ENCODE results near the gene SLC35B3. TPM values are rescaled to one million over a fixed set of nuclear protein-coding genes. Genes with fewer than 3 reads are reported as not detected.

The SLC35B3 gene
- total RNA-seq, 1 experiment from 2014 or later: 41.3 TPM

- intact Hi-C loops (cut with micrococcal nuclease; ENCODE audit: unreplicated experiment): no loop called here
- H3K27ac Mint-ChIP-seq (ENCODE audit: unreplicated experiment): no peak overlapping the region
- Histone ChIP-seq H3K27me3 (replicated peaks; ENCODE audit: control insufficient read depth, insufficient read depth, low read length) (no peaks in the 10 kb centered on the region), H3K4me3 (ENCODE audit: low read depth, low read length) (no peak overlapping the region), H3K36me3 (ENCODE audit: control insufficient read depth, insufficient read depth, low read length) (no peaks in the 10 kb centered on the region), H3K9me3 (0 out of 2 replicates have a peak, but pooled peaks cover 2% of the 10 kb centered on the region), H3K4me1 (no peaks in the 10 kb centered on the region; the same call in 1 of the 2 replicates)
- H3K9me3 Mint-ChIP-seq (ENCODE audit: unreplicated experiment): peaks cover 11% of the 10 kb centered on the region
- peaks cover 5% of the 10 kb centered on the region for H3K36me3 Mint-ChIP-seq (ENCODE audit: insufficient read depth, unreplicated experiment)
- no TSS peak for BruUV-seq (replicated peaks)
- no peaks in the 10 kb centered on the region for H3K27me3 Mint-ChIP-seq (ENCODE audit: insufficient read depth, unreplicated experiment)
- TF ChIP-seq CTCF (IDR thresholded peaks at IDR 0.05; ENCODE audit: insufficient read depth in 1 of 2, low read depth in 1 of 2, low read length in 1 of 2, severe bottlenecking in 1 of 2, unreplicated experiment in 1 of 2): no peak
- no peaks in the 10 kb centered on the region for H3K4me1 Mint-ChIP-seq (ENCODE audit: low read depth, unreplicated experiment)
- no peak overlapping the region for H3K4me3 Mint-ChIP-seq (ENCODE audit: unreplicated experiment)
- CTCF ChIA-PET: no interaction called here
- no peak for DNase-seq
- POLR2A ChIA-PET: no interaction called here
Observed at GRCh38 chr6:8375916-8376315, 59.4 kb downstream of the SLC35B3 start.
